ENCODE data around the gene FER.
A peak's percentile ranks its signal among the peaks of the same experiment; 100 is the strongest.
"Not testable (repeated sequence)": the region's sequence is repeated elsewhere in the genome, so short reads cannot be mapped to it uniquely, and the experiment has no call there.

FER gene

GRCh38 chr5:108747111-108747773 is 455 bp upstream of the FER start:
- DNase-seq (ENCODE audit: low read depth), result peak; percentile 24

- DNase-seq (ENCODE audit: low read depth), result peak; percentile 100
These were observed 867 bp downstream of the FER start for GRCh38 chr5:108748401-108749127.

GRCh38 chr5:108749128-108749861 is 1.6 kb downstream of the FER start:
- peak; percentile 19 for DNase-seq (ENCODE audit: low read depth)

GRCh38 chr5:108753331-108753730 is 5.6 kb downstream of the FER start:
- peak; percentile 55 for DNase-seq (ENCODE audit: low read depth)

GRCh38 chr5:108753877-108754276 is 6.2 kb downstream of the FER start:
- DNase-seq (ENCODE audit: low read depth), result peak; percentile 74

- no peak for DNase-seq (ENCODE audit: low read depth)
These were observed 12.8 kb downstream of the FER start for GRCh38 chr5:108760512-108760911.

- DNase-seq (ENCODE audit: low read depth), result no peak
These were observed 15.0 kb downstream of the FER start for GRCh38 chr5:108762660-108763059.

GRCh38 chr5:108763222-108763916 is 15.7 kb downstream of the FER start:
- no peak for DNase-seq (ENCODE audit: low read depth)

- no peak for DNase-seq (ENCODE audit: low read depth)
These were observed 17.9 kb downstream of the FER start for GRCh38 chr5:108765647-108766046.

- DNase-seq (ENCODE audit: low read depth), result not testable (repeated sequence)
These were observed 19.2 kb downstream of the FER start for GRCh38 chr5:108766916-108767315.

GRCh38 chr5:108769352-108769751 is 21.7 kb downstream of the FER start:
- no peak for DNase-seq (ENCODE audit: low read depth)

- DNase-seq (ENCODE audit: low read depth), result no peak
These were observed 24.9 kb downstream of the FER start for GRCh38 chr5:108772626-108773025.

GRCh38 chr5:108773330-108773729 is 25.6 kb downstream of the FER start:
- DNase-seq (ENCODE audit: low read depth), result no peak

GRCh38 chr5:108774079-108774478 is 26.4 kb downstream of the FER start:
- not testable (repeated sequence) for DNase-seq (ENCODE audit: low read depth)

GRCh38 chr5:108777582-108777981 is 29.9 kb downstream of the FER start:
- DNase-seq (ENCODE audit: low read depth), result not testable (repeated sequence)

GRCh38 chr5:108784577-108784976 is 36.9 kb downstream of the FER start:
- not testable (repeated sequence) for DNase-seq (ENCODE audit: low read depth)

GRCh38 chr5:108786806-108787483 is 39.2 kb downstream of the FER start:
- DNase-seq (ENCODE audit: low read depth), result no peak

- no peak for DNase-seq (ENCODE audit: low read depth)
These were observed 40.4 kb downstream of the FER start for GRCh38 chr5:108788142-108788541.

- no peak for DNase-seq (ENCODE audit: low read depth)
These were observed 45.5 kb downstream of the FER start for GRCh38 chr5:108793207-108793606.

- not testable (repeated sequence) for DNase-seq (ENCODE audit: low read depth)
These were observed 46.7 kb downstream of the FER start for GRCh38 chr5:108794349-108794748.

- no peak for DNase-seq (ENCODE audit: low read depth)
These were observed 49.7 kb downstream of the FER start for GRCh38 chr5:108797396-108797795.

- no peak for DNase-seq (ENCODE audit: low read depth)
These were observed 50.3 kb downstream of the FER start for GRCh38 chr5:108797986-108798385.
